ENCODE data around the gene MLH1.

- TF ChIP-seq CTCF (IDR thresholded peaks at IDR 0.05): no peak
- TF ChIP-seq USF1 (CRISPR knock-in tag; IDR thresholded peaks at IDR 0.05): no peak
- TF ChIP-seq MAX (CRISPR knock-in tag; IDR thresholded peaks at IDR 0.05): no peak
- TF ChIP-seq ZNF232 (CRISPR knock-in tag; IDR thresholded peaks at IDR 0.05): no peak
- no peak for TF ChIP-seq FOXJ3 (CRISPR knock-in tag; IDR thresholded peaks at IDR 0.05; ENCODE audit: borderline replicate concordance)
- no peak for TF ChIP-seq FOXP4 (CRISPR knock-in tag; IDR thresholded peaks at IDR 0.05)
- TF ChIP-seq NR3C1 (CRISPR knock-in tag; conservative IDR thresholded peaks at IDR 0.05; ENCODE audit: low read depth): no peak
- TF ChIP-seq CBFB (CRISPR knock-in tag; IDR thresholded peaks at IDR 0.05; ENCODE audit: low read depth): no peak
- TF ChIP-seq MXD4 (CRISPR knock-in tag; IDR thresholded peaks at IDR 0.05; ENCODE audit: borderline replicate concordance): no peak
- no peak for TF ChIP-seq HMGXB4 (CRISPR knock-in tag; IDR thresholded peaks at IDR 0.05)
- no peak for TF ChIP-seq SOX15 (CRISPR knock-in tag; IDR thresholded peaks at IDR 0.05)
- TF ChIP-seq TEAD1 (CRISPR knock-in tag; IDR thresholded peaks at IDR 0.05): no peak
Measured at GRCh38 chr3:37030588-37030987, 37.3 kb downstream of the MLH1 start.

Measured in WTC11 (cell line).